ENCODE data around the gene IL17RC. TPM values are rescaled to one million over a fixed set of nuclear protein-coding genes. Genes with fewer than 3 reads are reported as not detected.

IL17RC gene
- total RNA-seq, 1 experiment from 2014 or later, result 14.8 TPM

Other genes starting within 250 kb of the IL17RC start
- gene CPNE9, start 213.3 kb upstream of the IL17RC start, total RNA-seq (2014; rRNA removed; shearing (Covaris generic); ENCODE audit: low replicate concordance), result not detected in 2 replicates
- gene BRPF1, start 185.4 kb upstream of the IL17RC start, total RNA-seq (2014; rRNA removed; shearing (Covaris generic); ENCODE audit: low replicate concordance), result 4.9 and 7.0 TPM in 2 replicates
- gene OGG1, start 167.1 kb upstream of the IL17RC start, total RNA-seq (2014; rRNA removed; shearing (Covaris generic); ENCODE audit: low replicate concordance), result 8.0 and 21.4 TPM in 2 replicates
- 2.7 and 5.0 TPM in 2 replicates for gene CAMK1, start 147.2 kb upstream of the IL17RC start, total RNA-seq (2014; rRNA removed; shearing (Covaris generic); ENCODE audit: low replicate concordance)
- 60.3 and 83.8 TPM in 2 replicates for gene TADA3, start 124.6 kb upstream of the IL17RC start, total RNA-seq (2014; rRNA removed; shearing (Covaris generic); ENCODE audit: low replicate concordance)
- 125 and 175 TPM in 2 replicates for gene ARPC4, start 124.0 kb upstream of the IL17RC start, total RNA-seq (2014; rRNA removed; shearing (Covaris generic); ENCODE audit: low replicate concordance)
- 0.10 and 3.1 TPM in 2 replicates for gene TTLL3, start 106.8 kb upstream of the IL17RC start, total RNA-seq (2014; rRNA removed; shearing (Covaris generic); ENCODE audit: low replicate concordance)
- 34.8 and 42.9 TPM in 2 replicates for gene RPUSD3, start 73.1 kb upstream of the IL17RC start, total RNA-seq (2014; rRNA removed; shearing (Covaris generic); ENCODE audit: low replicate concordance)
- gene CIDEC, start 36.8 kb upstream of the IL17RC start, total RNA-seq (2014; rRNA removed; shearing (Covaris generic); ENCODE audit: low replicate concordance), result not detected in 2 replicates
- 21.4 and 23.1 TPM in 2 replicates for gene JAGN1, start 26.5 kb upstream of the IL17RC start, total RNA-seq (2014; rRNA removed; shearing (Covaris generic); ENCODE audit: low replicate concordance)
- gene IL17RE, start 14.2 kb upstream of the IL17RC start, total RNA-seq (2014; rRNA removed; shearing (Covaris generic); ENCODE audit: low replicate concordance), result 0.30 TPM in 1 of 2 replicates, not detected in the other
- gene CRELD1, start 16.7 kb downstream of the IL17RC start, total RNA-seq (2014; rRNA removed; shearing (Covaris generic); ENCODE audit: low replicate concordance), result 19.1 and 22.6 TPM in 2 replicates
- 0.23 TPM in 1 of 2 replicates, not detected in the other for gene PRRT3, start 35.3 kb downstream of the IL17RC start, total RNA-seq (2014; rRNA removed; shearing (Covaris generic); ENCODE audit: low replicate concordance)
- 18.8 and 72.4 TPM in 2 replicates for gene EMC3, start 69.7 kb downstream of the IL17RC start, total RNA-seq (2014; rRNA removed; shearing (Covaris generic); ENCODE audit: low replicate concordance)
- gene FANCD2, start 109.3 kb downstream of the IL17RC start, total RNA-seq (2014; rRNA removed; shearing (Covaris generic); ENCODE audit: low replicate concordance), result 7.1 and 13.6 TPM in 2 replicates
- not detected in 2 replicates for gene FANCD2OS, start 191.2 kb downstream of the IL17RC start, total RNA-seq (2014; rRNA removed; shearing (Covaris generic); ENCODE audit: low replicate concordance)
- 45.8 and 58.1 TPM in 2 replicates for gene BRK1, start 198.6 kb downstream of the IL17RC start, total RNA-seq (2014; rRNA removed; shearing (Covaris generic); ENCODE audit: low replicate concordance)
- 16.7 and 21.6 TPM in 2 replicates for gene VHL, start 224.7 kb downstream of the IL17RC start, total RNA-seq (2014; rRNA removed; shearing (Covaris generic); ENCODE audit: low replicate concordance)
- 5.0 and 6.1 TPM in 2 replicates for gene IRAK2, start 247.8 kb downstream of the IL17RC start, total RNA-seq (2014; rRNA removed; shearing (Covaris generic); ENCODE audit: low replicate concordance)

Measured in MG63 (cell line).